ENCODE results near the gene SMPD1.

The SMPD1 gene

DNA sequence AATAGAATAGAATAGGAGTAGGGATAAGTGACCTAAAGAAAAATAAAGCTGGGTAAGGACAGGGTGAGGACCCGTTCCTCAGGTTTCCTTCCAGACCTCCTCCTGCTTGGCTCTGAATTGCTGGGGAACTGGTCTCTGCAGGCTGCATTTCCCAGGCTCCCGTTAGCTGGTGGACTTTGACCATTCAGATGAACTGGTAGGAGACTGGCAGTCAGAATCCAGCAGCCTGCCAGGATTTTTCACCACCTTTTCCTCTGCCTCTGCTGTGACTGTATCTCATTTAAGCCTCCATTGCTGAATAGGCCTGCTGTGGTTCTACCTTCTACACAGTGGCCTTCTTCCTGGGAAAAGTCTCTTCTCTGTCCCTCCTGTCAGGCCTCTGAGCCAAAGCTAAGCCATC, 24.6 kb upstream of the SMPD1 start:
- no peak overlapping the region for H3K4me3 ChIP-seq (ENCODE audit: control insufficient read depth, low read depth, low read length)
- no peak for DNase-seq (ENCODE audit: low read depth)
- TF ChIP-seq, protein P1, sequence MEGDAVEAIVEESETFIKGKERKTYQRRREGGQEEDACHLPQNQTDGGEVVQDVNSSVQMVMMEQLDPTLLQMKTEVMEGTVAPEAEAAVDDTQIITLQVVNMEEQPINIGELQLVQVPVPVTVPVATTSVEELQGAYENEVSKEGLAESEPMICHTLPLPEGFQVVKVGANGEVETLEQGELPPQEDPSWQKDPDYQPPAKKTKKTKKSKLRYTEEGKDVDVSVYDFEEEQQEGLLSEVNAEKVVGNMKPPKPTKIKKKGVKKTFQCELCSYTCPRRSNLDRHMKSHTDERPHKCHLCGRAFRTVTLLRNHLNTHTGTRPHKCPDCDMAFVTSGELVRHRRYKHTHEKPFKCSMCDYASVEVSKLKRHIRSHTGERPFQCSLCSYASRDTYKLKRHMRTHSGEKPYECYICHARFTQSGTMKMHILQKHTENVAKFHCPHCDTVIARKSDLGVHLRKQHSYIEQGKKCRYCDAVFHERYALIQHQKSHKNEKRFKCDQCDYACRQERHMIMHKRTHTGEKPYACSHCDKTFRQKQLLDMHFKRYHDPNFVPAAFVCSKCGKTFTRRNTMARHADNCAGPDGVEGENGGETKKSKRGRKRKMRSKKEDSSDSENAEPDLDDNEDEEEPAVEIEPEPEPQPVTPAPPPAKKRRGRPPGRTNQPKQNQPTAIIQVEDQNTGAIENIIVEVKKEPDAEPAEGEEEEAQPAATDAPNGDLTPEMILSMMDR (conservative IDR thresholded peaks at IDR 0.05; ENCODE audit: control insufficient read depth, insufficient read depth, low read depth, low read length), result no peak

DNA sequence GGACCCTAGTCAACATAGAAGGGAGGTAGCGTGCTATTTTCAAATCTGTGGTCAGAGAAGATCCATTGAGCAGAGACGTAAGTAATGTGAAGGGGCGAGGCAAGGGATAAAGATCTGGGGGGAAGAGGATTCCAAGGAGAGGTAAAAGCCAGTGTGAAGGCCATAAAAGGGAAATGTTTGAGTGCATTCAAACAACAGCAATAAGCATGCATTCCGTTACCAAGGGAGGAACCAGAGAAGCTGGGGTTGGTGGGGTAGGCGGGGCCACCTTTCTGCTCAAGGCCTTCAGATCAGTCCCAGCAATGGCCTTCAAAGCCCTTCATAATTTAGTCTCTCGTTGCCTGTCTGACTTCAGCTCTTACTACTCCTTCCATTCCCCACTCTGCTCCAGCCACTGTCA, 18.4 kb upstream of the SMPD1 start:
- TF ChIP-seq, protein P1 (conservative IDR thresholded peaks at IDR 0.05; ENCODE audit: control insufficient read depth, insufficient read depth, low read depth, low read length), result no peak
- no peak overlapping the region for H3K4me3 ChIP-seq (ENCODE audit: control insufficient read depth, low read depth, low read length)
- DNase-seq (ENCODE audit: low read depth), result no peak

DNA sequence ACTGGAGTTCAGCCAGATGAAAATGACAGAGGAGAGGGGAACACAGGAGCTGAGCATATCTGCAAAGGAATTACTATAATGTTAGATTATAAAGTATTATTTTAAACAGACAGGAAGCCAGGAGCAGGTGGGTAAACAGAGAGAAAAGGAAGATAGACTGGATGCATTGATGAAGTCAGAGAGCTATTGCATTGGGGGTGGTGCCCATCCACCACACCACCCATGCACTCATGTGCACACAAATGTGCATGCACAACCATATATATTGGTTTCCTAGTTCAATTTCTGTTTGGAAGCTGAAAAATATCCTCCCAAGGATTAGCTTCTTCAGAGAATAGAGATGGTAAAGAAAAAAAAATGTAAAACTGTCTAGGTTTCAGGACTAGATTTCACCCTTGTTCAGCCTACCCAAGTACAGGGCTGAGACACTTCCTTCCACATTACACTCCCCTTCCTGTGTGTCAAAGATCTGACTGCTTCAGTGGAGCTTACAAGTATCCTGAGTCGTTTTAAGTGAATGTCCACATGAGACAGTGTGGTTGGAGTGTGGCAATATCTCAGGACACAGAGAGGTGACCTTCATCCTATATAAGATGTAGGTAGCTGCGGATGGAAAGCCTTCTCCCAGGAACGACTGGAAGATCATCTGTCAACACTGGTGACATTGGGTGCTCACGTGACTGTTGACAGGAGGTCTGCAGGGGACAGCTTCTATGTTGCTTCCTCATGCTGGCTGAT, 12.2 kb upstream of the SMPD1 start:
- no peak for DNase-seq (ENCODE audit: low read depth)
- TF ChIP-seq, protein P1 (conservative IDR thresholded peaks at IDR 0.05; ENCODE audit: control insufficient read depth, insufficient read depth, low read depth, low read length), result no peak
- H3K4me3 ChIP-seq (ENCODE audit: control insufficient read depth, low read depth, low read length), result no peak overlapping the region

DNA sequence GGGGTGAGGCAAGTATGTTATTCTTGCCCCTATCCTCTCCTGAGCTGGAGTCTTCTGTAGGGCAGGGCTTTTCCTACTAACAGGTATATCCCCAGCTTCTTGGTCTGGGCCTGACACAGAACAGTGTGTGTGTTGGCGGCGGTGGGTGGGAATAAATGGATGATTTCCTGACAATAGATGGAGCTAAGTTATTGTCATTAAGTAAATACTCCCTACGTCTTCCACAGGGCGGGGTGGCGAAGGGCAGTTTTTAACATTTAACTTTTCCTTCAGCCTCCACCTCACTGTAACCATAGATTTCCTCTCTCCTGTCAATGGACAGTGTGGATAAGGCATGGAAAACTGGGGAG, 11.7 kb upstream of the SMPD1 start:
- H3K4me3 ChIP-seq (ENCODE audit: control insufficient read depth, low read depth, low read length), result no peak overlapping the region
- TF ChIP-seq, protein P1 (conservative IDR thresholded peaks at IDR 0.05; ENCODE audit: control insufficient read depth, insufficient read depth, low read depth, low read length), result no peak
- no peak for DNase-seq (ENCODE audit: low read depth)

DNA sequence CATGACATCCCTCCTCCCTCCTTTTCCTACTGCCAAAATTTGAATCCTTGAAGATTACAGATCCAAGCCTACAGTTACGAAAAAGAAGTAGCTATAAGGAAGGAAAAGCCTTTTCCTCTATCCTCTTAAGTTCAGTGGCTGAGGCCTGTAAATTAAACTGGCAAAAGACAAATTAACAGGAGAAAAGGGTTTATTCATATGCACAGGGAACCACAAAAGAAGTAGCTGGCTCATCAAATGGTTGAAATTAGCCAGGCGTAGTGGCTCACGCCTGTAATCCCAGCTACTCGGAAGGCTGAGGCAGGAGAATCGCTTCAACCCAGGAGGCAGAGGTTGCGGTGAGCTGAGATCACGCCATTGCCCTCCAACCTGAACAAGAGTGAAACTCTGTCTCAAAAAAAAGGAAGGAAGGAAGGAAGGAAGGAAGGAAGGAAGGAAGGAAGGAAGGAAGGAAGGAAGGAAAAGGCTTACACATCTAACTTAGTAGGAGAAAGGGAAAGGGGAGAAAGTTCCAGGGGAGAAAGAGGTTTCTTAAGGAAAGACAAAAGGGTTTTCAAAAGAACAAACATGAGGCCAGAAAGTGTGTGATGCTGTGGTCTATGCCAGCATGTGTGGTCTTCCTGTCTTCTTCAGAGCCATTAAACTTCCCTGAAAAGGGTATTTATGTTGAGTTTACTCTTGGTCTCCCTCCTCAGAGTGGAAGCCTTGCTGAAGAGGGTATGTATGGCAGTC, 5.1 kb upstream of the SMPD1 start:
- H3K4me3 ChIP-seq (ENCODE audit: control insufficient read depth, low read depth, low read length), result no peak overlapping the region
- TF ChIP-seq, protein P1 (conservative IDR thresholded peaks at IDR 0.05; ENCODE audit: control insufficient read depth, insufficient read depth, low read depth, low read length), result no peak
- no peak for DNase-seq (ENCODE audit: low read depth)

DNA sequence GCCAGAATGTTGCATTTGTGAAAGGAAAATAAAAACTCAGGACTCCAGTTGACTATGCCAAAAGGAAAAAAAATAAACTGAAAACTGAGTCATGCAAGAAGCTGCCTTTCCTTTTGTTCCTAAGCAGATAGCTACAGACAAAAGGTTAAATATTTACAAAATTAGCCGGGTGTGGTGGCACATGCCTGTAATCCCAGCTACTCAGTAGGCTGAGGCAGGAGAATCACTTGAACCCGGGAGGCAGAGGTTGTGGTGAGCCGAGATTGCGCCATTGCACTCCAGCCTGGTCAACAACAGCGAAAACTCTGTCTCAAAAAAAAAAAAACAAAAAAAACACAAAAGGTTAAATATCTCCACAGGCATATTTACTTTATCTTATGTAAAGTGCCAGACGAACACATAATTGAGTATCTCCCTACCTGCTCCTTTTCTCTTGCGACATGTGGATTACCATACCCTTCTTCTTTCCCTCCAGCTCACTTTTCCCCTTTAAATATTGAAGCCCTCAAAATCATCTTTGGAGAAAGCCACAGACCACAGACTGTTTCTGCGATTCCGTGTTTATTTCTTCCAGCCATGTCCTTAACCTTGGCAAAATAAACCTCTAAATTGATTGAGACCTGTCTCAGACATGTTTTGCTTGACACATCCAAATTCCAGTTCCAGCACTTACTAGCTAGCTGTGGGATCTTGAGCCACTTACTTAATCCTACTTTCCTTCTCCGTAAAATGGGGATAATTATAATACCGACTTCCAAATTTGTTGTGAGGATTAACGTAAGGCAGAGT, 2.3 kb upstream of the SMPD1 start:
- TF ChIP-seq, protein P1 (conservative IDR thresholded peaks at IDR 0.05; ENCODE audit: control insufficient read depth, insufficient read depth, low read depth, low read length), result no peak
- no peak overlapping the region for H3K4me3 ChIP-seq (ENCODE audit: control insufficient read depth, low read depth, low read length)
- peak; percentile 41 for DNase-seq (ENCODE audit: low read depth)

Data from fibroblast of mammary gland (primary cell).